ENCODE results near the gene TRAF4.

TRAF4 gene, protein sequence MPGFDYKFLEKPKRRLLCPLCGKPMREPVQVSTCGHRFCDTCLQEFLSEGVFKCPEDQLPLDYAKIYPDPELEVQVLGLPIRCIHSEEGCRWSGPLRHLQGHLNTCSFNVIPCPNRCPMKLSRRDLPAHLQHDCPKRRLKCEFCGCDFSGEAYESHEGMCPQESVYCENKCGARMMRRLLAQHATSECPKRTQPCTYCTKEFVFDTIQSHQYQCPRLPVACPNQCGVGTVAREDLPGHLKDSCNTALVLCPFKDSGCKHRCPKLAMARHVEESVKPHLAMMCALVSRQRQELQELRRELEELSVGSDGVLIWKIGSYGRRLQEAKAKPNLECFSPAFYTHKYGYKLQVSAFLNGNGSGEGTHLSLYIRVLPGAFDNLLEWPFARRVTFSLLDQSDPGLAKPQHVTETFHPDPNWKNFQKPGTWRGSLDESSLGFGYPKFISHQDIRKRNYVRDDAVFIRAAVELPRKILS

DNA sequence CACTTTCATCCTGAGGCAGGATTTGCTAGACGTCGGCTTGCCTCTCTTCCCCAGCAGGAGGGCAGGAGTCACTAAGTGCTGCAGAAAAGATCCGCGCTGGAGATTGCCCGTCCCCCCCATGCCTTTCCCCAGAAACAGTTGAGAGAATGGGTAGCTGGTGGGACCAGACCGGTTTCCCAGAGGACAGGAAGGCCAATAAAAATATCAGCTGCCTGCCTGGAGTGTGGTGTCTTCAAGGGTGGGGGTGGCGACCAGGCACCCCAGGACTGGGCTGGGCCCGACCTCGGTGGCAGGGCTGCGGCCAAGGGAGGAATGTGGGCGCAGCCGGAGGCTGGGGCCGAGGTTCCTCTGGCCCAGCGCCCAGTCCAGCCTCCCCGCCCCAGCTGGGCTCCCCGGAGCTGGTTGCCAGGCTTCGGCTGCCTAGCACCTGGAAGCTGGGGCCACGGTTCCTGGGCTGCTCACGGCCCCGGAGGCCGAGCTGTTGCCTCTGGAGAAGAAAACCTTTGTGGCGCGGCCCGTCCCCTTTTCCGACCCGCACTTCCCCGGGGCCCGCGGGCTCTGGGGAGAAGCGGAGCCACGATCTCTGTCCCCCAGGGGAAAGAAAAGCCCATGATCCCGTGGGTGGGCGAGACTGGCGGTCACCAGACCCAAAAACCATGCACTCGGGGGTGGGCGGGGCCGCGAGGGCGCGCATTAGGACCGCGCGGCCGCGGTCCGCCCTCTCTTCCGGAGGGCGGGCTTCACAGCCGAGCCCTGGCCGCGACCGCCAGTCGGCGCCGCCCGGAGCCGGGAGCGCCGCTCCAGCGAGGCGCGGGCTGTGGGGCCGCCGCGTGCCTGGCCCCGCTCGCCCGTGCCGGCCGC, at the start of gene TRAF4:
TRAF4 (plus strand) TSS at position 769 of the 861 bp plus-strand sequence. CDS start 102 bp downstream, outside the sequence.
- DNase-seq (ENCODE audit: low read depth in 3 of 3), result peak; percentile 49 to 85 (median 62)

DNA sequence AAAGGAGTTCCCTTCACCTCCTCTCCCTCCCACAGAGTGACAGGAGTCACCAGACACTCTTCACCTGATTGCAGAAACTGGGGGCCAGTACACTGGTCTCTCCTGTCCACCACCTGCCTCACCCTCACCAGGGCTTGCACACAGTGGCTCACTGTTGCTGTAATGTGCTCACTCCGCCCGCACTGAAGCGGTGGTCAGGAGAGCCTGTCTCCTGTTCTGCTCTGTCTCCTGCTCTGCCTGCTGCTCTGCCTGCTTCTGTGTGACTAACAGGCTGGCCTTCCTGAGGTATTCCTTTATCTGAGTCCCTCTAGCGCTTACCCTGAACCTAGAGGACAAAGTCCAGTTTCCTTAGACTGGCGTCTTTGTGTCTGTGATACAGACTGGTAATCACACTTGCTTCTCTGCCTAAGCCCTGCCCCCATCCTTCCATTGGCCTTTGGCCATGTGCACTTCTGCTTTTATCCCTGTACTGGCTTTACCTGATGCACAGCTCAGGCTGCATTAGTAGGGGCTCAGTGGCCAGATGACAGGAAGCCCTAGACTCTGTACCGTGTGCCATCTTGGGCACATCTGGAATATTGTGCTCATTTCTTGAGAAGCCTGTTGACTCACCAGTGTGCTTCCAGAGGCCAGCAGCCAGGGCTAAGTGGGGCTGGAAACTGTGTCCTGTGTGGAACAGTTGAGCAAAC, 45.4 kb upstream of the TRAF4 start:
- no peak for DNase-seq (ENCODE audit: low read depth in 3 of 3)

DNA sequence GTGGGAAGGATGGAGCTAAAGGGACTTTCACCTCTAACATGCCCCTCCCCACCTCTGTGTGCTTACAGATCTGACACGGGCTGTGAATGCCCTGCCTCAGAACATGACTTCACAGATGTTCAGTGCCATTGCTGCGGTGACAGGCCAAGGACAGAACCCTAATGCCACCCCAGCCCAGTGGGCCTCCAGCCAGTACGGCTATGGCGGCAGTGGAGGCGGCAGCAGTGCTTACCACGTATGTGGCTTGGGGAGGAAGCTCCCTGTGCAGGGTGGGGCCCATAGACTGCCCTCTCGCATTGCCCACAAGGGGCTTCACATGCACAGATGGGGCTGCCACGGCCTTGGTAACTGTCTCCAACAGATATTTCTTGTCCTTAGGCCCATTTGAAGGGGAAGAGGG, 43.5 kb upstream of the TRAF4 start:
- no peak for DNase-seq (ENCODE audit: low read depth in 3 of 3)

DNA sequence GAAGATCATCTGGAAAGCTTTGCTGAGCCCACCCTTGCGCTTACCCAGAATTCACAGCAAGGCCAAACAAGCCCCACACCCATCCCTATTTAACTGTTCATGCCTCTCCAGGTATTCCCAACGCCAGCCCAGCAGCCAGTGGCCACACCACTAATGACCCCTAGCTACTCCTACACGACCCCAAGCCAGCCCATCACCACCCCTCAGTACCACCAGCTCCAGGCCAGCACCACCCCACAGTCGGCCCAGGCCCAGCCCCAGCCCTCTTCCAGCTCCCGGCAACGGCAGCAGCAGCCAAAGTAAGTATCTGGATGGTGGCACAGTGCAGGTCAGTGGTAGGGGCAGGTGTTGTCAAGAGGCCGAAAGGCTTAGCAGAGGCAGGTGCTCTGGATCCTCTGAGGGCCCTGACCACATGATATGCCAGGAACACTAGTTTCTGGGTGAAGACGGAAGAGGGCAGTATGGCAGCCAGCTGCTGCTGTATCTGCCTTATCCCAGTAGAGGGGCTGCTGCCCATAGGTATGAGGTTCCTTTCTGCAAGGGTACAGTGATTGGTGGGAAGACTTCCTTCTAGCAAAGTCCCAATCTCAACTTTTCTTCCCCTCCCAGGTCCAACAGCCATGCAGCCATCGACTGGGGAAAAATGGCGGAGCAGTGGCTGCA, 42.9 kb upstream of the TRAF4 start:
- no peak for DNase-seq (ENCODE audit: low read depth in 3 of 3)

DNA sequence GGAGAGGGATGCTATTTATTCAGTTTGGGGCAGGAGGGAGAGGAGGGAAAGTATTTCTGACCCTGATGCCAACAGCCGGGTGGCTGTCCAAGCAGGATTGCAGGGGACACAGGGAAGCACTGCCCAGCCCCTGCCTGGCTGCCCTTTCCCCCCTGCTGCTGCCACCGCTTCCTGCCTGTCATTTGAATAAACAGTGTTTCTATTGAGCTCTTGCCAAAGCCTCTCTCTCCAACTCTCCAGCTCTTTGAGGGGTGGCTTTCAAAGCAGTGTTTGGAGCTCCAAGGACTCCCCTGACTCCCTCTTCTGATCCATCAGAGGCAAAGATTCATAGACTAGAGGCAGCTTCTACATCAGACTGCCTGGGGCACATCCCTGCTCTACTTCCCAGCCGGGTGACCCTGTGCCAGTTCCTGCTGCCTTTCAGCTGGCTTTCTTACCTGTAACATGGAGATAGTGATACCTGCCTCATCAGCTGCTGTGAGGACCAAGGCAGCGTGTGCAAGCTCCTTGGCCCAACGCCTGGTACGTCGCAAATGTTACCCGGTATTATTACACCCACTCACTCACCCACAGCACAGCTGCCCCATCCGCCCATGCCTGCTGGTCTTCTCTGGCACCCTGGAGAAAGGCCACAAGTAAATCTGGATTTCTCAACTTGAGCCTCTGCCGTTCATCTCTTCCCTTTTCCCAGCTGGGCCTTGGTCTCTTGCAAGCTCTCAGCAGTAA, 41.6 kb upstream of the TRAF4 start:
- DNase-seq (ENCODE audit: low read depth in 3 of 3), result no peak

DNA sequence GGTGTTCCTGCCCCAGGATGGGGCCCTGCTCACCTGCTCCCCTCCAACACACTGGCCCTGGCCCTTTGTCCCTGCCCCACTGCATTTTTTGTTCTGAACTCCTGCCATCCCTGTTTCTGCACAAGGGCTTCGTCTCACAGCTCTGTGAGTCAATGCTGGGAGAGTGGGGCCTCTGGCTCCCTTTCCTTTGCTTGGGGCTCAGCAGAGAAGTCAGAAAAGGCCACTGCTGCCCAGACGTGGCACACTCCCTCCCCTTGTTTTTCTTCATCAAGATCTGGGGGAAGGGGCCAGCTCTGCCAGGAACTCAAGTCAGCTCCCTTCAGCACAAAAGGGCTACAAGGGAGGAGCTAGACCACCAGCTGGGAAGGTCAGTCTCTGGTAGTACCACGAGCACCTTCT, 41.1 kb upstream of the TRAF4 start:
- no peak for DNase-seq (ENCODE audit: low read depth in 3 of 3)

DNA sequence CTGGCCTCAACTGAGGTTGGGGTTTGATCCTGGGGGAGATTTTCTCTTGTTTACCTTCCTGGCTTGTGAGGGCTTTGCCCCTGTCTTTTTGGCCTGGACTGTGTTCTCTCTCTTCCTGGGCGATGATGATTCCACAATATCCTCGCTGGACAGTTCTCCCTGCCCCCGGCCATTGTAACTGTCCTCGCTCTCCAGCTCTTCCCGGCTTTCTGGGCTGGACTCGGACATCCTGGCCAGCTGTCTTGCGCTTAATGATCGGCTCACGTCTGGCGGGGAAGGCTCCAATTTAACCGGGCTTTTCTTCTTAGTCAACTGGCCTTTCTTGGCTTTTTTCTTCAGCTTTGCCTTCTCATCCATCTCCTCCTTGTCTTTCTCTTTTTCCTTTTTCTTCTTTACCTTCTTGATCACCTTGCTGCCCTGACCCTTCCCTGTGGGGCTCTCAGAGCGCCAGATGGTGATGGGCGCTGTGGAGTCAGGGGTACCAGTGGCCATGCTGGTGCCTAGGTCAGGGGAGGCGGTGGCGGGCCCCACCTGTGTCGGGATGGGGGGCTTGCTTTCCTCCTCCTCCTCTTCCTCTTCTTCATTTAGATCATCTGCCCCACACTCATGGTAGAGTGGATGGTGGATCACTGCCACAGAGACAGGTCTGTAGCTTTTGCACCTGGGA, 40.1 kb upstream of the TRAF4 start:
- DNase-seq (ENCODE audit: low read depth in 3 of 3), result no peak

DNA sequence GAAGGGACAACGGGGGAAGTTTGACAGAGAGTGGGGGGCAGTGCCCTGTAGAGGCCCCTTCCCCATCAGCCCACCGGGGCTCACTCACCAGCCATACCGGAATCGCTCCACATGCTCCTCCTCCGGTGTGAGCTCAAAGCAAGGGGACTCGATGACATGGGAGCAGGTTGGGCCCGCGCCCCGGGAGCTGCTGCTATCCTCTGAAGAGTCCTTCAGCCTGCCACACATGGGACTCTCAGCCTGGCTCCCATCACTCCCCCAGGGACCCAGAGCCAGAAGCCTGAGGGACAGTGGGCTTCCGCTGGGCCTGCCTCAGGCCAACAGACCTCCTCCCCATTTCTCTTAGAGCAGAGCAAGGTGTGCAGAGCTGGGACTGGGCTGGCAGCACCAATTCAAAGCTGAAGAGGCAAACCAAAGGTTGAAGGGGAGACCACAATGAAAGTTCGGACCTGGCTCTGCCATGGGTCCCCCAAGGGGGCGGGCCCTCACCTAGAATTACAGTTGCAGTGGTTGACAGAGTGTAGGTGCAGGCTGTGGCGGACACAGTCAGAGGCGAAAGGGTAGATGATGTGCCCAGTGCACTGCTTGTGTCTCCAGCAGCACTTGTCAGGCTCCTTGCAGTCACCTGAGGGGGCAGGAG, 39.5 kb upstream of the TRAF4 start:
- DNase-seq (ENCODE audit: low read depth in 3 of 3), result no peak

DNA sequence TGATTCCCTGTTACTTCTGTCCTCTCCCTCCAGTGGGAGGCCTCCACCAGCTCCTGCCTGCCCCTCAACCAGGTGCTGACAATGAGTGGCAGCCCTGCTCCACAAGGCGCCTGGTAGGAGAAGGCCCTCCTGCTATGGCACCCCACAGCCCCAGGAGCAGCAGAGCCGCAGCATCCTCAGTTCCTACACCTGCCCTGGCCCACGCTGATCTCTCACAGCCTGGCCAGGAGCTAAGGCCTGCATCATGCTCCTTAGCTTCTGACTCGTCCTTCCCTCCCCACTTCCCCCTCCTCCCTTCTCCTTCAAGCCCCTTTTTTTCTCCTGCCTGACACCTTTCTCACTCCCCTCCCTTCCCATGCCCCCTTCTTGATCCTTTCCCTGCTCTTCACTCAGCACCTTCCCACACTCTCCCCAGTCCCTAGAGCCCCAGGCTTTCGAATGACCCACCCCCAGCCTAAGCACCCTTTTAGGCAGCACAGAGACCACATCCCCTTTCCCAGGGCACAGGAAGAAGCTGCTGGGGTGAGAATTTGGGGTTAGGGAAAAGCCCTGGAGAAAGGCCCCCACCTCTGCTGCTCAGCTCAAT, 38.6 kb upstream of the TRAF4 start:
- no peak for DNase-seq (ENCODE audit: low read depth in 3 of 3)

DNA sequence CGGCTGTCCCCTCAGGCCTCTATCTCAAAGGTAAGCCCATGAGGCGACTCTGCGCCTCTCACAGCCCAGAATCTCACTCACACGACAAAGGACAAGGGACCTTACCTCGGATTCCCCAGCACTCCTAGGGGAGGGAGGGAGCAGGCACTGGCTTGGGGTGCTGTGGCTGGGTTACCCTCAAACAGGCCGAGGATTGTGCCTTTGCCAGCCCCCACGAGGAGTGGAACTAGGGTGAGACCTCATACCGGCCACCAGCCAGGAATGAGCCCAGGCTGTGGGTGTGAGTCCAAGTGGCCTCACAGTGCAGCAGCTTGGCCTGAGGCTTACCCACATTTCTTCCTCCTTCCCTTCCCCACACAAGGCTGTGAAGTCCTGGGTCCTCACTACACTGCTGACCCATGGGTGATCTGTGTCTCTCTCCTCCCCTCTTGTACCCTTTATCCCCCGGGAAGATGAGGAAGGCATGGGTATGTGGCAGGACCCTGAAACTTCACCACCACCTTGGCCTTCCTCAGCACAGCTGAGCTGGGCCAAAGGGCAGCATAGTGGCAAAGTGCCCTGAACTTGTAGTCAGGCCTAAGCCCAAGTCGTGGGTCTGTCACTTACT, 38.0 kb upstream of the TRAF4 start:
- no peak for DNase-seq (ENCODE audit: low read depth in 3 of 3)

DNA sequence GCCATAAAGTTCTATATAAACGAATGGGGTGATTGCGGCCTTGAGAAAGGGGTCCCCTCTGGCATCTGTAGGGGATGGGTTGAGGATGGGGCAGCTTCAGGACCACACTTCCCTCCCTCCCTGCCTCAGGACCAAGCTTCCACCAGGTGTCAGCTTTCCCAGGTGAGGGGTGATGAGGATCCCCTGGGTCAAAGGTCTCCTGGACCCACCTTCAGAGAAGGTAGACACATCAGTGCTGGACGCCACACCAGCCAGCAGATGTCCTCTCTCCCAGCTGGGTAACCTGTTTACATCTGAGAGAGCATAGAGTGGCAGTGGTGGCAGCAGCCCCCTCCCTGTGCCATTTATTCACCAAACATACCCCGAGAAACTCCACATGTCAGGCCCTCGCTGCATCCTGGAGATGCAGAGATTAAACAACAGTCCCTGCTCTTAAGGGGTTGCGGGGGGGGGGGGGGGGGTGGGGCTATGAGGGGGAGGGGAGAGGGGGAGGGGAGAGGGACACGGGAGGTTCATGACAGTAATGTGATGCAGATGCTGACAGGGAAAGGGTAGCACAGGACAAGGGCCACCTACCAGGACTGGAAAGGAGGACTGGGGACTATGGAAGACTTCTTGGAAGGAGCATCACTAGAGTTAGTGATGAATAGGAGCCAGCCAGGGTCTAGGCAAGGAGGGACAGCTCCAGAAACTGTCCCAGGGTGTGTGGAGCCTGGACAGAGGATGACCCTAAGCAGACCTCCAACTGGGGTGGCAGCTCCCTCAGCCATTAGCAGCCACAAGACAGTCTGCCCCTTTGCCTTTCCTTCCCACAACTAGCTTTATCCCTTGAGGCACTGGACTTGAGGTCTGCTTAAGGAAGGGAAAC, 37.1 kb upstream of the TRAF4 start:
- DNase-seq (ENCODE audit: low read depth in 3 of 3), result no peak

DNA sequence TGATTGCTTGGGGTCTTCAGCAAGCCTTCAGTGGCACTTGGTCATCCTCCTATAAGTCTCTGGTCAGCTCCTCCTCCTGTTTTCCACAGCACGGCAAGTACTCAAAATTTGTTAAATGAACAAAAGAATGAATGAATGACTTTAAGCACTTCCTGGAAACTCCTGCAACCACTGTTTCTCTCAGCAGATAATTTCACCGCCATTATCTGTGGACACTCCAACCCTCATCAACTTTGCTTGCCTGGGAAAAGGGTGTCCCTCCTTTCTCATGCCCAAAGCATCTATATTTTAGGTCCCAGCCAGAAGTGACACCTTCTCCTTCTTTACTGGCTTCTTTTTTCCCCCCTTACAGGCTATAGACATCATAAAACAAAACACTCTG, 36.5 kb upstream of the TRAF4 start:
- DNase-seq (ENCODE audit: low read depth in 3 of 3), result no peak

DNA sequence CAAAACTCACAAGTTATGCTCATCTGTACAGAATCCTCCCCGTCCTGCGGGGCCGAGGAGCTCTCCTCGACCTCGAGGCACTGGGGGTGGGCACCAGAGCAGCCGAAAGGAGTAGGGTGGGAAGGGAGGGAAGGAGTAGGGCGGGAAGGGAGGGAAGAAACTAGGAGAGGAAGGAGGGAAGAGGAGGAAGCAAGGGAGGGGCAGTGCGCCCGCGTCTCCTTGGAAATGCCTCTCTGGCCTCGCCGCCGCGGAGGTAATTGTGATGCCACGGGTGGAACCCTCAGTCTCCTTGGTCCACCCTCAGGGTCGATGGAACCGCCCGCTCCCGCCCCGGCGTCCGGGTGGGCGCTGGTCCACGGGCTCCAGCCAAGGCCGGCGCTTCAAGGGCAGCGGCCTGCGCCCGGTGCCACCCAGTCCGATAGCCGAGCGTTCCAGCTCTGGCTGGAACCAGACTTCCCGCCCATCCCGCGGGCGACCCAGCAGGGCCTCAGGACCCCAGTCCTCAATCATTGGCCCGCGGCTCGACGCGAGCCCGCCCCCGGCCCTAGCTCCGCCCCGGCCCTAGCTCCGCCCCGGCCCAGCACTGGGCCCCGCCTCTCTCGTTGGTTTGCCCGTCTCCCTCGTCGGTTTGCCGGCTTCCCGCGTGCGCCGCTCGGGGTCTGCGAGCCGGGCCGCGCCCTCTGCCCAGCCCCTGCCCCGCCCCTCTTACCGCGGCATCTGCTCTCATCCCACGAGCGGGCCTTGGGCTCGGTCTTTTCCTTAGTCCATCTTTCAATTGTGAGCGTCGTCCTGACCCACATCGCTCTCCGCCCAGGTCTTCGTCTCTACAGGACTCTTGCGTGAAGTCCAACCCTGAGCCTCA, 32.7 kb upstream of the TRAF4 start:
- peak; percentile 80 to 92 (median 89) for DNase-seq (ENCODE audit: low read depth in 3 of 3)

DNA sequence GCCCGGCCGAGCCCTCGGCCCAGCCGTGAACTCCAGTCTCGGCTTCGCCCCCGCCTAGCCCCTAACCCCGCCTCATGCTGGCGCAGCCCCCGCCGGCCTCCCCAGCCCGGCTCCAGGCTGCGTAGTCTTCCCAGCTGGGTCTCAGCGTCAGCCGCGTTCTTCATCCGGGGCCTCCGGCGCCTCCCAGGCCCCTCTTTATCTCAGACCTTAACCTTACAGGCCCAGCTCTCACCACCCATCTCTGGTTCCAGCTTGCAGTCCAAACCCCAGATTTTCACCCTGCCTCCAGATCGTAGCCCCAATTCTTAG, 32.1 kb upstream of the TRAF4 start, which contains the start of gene PROCA1:
PROCA1 (minus strand) TSS at position 166 of the 309 bp plus-strand sequence. CDS start 228 bp downstream, outside the sequence.
- no peak for DNase-seq (ENCODE audit: low read depth in 3 of 3)

DNA sequence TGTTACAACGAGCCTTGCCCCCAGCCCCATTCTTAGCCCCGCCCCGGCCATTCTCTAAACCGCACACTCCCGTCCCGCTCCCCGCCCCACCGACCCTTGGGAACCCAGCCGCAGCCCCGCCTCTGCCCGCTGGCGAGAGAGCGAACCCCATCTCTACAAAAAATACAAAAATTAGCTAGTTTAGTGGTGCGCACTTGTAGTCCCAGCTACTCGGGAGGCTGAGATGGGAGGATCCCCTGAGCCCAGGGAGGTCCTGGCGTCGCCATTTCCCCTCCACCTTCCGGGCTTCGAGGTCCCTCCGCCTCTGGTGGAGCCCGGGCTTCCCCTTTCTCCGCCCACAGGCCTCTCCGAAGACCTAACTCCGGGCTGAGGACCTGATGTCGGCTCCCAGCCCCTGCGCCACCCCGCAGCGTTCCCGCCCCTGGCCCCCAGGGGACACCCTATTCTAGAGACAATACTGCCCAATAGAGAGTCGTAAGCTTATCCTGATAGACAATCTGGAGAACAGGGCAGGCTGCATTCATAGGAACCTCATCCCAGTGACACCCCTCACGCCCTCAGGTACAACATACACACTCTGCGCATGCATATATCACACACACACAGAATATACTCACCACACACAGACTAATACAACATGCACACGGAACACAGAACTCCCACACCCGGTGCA, 31.6 kb upstream of the TRAF4 start:
- peak in 1 of 3 experiments; percentile 73 for DNase-seq (ENCODE audit: low read depth in 3 of 3)

DNA sequence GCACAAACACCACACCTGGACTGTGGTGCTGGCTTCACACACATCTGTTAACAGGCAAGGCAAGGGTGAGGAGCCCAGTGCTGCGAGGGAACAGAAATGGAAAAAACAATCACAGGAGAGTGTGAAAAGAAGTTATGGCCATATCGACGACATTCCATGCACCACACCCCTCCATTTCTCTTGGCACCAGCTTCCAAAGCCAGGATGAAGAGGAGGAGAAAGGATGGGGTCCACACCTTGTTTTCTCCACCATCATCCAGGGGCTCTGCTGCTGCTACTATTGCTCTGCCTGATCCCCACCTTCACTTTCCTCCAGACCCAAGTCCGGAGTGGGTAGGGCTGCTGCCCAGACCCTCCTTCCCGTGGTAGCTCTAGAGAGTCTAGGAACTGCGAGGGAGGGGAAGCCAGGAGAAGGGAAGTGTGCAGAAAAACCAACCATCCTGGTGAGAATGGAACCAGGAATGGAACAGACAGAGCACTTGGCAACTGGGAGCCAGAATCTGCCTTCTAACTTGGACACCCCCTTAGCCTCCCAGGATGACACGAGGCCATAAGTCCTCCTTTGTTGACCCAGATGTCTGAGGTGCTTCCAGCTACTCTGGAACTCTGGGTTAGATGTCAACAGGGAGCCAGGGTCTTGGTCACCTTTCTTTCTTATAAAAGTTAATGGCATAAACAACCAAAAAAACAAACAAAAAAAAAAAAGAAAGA, 31.0 kb upstream of the TRAF4 start:
- DNase-seq (ENCODE audit: low read depth in 3 of 3), result no peak

All from stimulated activated CD4-positive, alpha-beta T cell treated with anti-CD3 and anti-CD28 coated beads, TNF-alpha, amount 100 ng/mL, for 24 hours (primary cell).